Activated naive CD4-positive, alpha-beta T cell treated with anti-CD3 and anti-CD28 coated beads, Interleukin-2, amount 50 U/mL, for 72 hours (primary cell): ENCODE results near the gene MLH3. TPM values are rescaled to one million over a fixed set of nuclear protein-coding genes. Genes with fewer than 3 reads are reported as not detected.

Source experiments
- ATAC-seq, 2 donors: fragments of 150-1000 bp; cut with Tn5 transposase; 2 replicates each; pipeline ENCODE4 v1.10.0; 2021; ENCODE audit warnings: mild to moderate bottlenecking in 2 of 2, moderate library complexity in 2 of 2
- DNase-seq, 2 donors: peaks; one replicate each; pipeline ENCODE4 v3.0.0; 2021 to 2022; ENCODE audit warnings: low spot score in 2 of 2
- H3K27ac Mint-ChIP-seq, 2 donors: one replicate each; pipeline ENCODE4 v1.8.0; 2022; ENCODE audit warnings: mild to moderate bottlenecking in 2 of 2, mixed read lengths in 2 of 2
- H3K36me3 Mint-ChIP-seq, 2 donors: one replicate each; pipeline ENCODE4 v1.8.0; 2022; ENCODE audit warnings: mixed read lengths in 2 of 2
- H3K9me3 Mint-ChIP-seq, 2 donors: one replicate each; pipeline ENCODE4 v1.8.0; 2022; ENCODE audit warnings: mixed read lengths in 2 of 2
- total RNA-seq, 2 donors: library from RNA; stranded (reverse); gene quantifications; one replicate each; pipeline ENCODE4 v1.2.3, GENCODE V29; 2022

Gene MLH3
- total RNA-seq, 2 donors from 2014 or later: 28.7 to 32.9 TPM

DNA sequence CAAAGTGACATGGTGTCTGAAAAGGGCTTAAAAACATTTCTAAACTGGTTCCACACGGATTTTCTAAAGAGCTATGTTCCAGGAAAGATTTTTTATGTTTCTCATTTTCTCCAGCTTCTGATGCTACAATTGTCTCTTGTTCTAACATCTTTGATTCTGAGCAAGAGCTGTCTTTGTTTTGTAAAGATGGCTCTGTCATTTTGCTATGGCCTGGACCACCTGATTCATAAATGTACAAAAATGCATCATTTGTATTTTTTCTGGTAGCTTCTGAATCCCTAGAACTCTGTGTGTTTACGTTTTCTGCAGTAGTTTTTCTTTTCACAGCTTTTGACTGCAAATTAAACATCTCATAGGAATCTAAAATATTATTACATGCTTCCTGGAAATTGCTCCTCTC lies 3.2 kb downstream of the MLH3 start:
- H3K9me3 Mint-ChIP-seq: no peaks in the 10 kb centered on the region
- DNase-seq (no peak), ATAC-seq (no peak)
- no peak overlapping the region for H3K27ac Mint-ChIP-seq
- peaks cover 19 to 52% of the 10 kb centered on the region in 2 donors for H3K36me3 Mint-ChIP-seq

GRCh38 chr14:75047506-75047905 lies 3.8 kb downstream of the MLH3 start:
- peaks cover 19 to 50% of the 10 kb centered on the region in 2 donors for H3K36me3 Mint-ChIP-seq
- DNase-seq: no peak
- H3K9me3 Mint-ChIP-seq: no peaks in the 10 kb centered on the region
- H3K27ac Mint-ChIP-seq: no peak overlapping the region
- no peak for ATAC-seq

- DNase-seq (no peak), ATAC-seq (peak; percentile 50 to 77)
- peak overlapping the region in 1 of 2 donors; percentile 47 for H3K27ac Mint-ChIP-seq
- peaks cover 19 to 44% of the 10 kb centered on the region in 2 donors for H3K36me3 Mint-ChIP-seq
- no peaks in the 10 kb centered on the region for H3K9me3 Mint-ChIP-seq
Measured at GRCh38 chr14:75046899-75047298, 4.4 kb downstream of the MLH3 start.

- ATAC-seq: no peak
- Mint-ChIP-seq H3K36me3 (peaks cover 19 to 43% of the 10 kb centered on the region in 2 donors), H3K27ac (no peak overlapping the region)
Measured at GRCh38 chr14:75046275-75046674, 5.0 kb downstream of the MLH3 start.

DNA sequence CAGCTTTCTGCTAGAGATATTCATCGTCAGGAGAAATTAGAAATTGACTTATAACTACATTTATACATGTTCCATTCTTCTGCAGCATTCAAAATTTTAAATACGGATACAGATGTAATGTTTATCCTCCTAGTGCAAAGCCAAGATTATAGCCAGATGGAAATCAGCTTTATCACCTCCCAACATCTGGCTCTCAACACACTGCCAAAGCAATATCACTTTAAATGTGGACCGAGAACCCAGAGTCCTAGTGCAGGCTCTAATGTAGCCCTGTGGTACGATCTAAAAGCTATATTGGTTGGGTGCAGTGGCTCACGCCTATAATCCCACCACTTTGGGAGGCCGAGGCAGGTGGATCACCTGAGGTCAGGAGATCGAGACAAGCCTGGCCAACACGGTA lies 6.5 kb downstream of the MLH3 start:
- no peak for ATAC-seq

More at GRCh38 chr14:75046275-75046674, 5.0 kb downstream of the MLH3 start:
- H3K9me3 Mint-ChIP-seq: no peaks in the 10 kb centered on the region
- DNase-seq: no peak

GRCh38 chr14:75044322-75044721 lies 6.9 kb downstream of the MLH3 start:
- DNase-seq (no peak), ATAC-seq (peak in 1 of 2 donors; percentile 83)
- Mint-ChIP-seq H3K9me3 (no peaks in the 10 kb centered on the region), H3K36me3 (peaks cover 16 to 29% of the 10 kb centered on the region in 2 donors), H3K27ac (peak overlapping the region in 1 of 2 donors; percentile 8)

More for the DNA sequence above, 6.5 kb downstream of the MLH3 start:
- peaks cover 19 to 33% of the 10 kb centered on the region in 2 donors for H3K36me3 Mint-ChIP-seq
- peak overlapping the region; percentile 8 to 40 for H3K27ac Mint-ChIP-seq
- DNase-seq: no peak
- no peaks in the 10 kb centered on the region for H3K9me3 Mint-ChIP-seq

- DNase-seq: no peak
- H3K36me3 Mint-ChIP-seq: peaks cover 0 to 17% of the 10 kb centered on the region in 2 donors
- ATAC-seq: no peak
- H3K9me3 Mint-ChIP-seq: no peaks in the 10 kb centered on the region
- H3K27ac Mint-ChIP-seq: no peak overlapping the region
Measured at GRCh38 chr14:75042035-75042434, 9.2 kb downstream of the MLH3 start.

DNA sequence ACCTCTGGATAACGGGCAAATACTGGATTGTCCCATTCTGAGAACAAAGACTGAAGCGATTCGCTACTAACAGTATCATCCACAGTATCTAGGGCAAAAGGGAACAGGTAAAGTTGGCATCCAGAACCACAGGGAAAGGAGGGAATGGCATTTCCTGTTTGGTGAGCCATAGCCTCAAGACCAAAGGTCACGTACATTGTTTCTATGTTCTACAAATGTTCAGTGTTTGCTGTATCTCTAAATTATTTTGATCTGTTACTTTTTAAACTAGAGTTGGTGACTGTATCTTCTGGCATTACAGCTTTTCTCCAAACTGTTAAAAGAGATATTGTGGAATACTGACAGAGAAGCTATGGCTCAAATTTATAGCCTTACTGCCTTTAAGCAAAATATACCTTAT lies 9.7 kb downstream of the MLH3 start:
- H3K9me3 Mint-ChIP-seq: no peaks in the 10 kb centered on the region
- DNase-seq: no peak
- H3K36me3 Mint-ChIP-seq: peaks cover 0 to 17% of the 10 kb centered on the region in 2 donors
- H3K27ac Mint-ChIP-seq: no peak overlapping the region
- ATAC-seq: no peak

DNA sequence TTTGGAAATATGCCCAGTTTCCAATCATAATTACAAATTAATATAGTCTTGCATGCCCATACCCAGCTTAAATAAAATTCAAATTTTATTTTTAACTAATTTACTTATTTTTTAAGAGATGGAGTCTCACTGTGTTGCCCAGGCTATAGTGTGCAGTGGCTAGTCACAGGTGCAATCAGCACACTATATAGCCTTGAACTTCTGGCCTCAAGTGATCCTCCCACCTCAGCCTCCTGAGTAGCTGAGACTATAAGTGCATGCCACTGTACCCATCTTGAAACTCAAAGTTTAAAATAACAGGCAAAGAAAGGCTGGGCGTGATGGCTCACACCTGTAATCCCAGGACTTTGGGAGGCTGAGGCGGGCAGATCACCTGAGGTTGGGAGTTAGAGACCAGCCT lies 10.3 kb downstream of the MLH3 start:
- Mint-ChIP-seq H3K36me3 (peaks cover 0 to 12% of the 10 kb centered on the region in 2 donors), H3K27ac (no peak overlapping the region), H3K9me3 (no peaks in the 10 kb centered on the region)
- ATAC-seq (no peak), DNase-seq (no peak)

DNA sequence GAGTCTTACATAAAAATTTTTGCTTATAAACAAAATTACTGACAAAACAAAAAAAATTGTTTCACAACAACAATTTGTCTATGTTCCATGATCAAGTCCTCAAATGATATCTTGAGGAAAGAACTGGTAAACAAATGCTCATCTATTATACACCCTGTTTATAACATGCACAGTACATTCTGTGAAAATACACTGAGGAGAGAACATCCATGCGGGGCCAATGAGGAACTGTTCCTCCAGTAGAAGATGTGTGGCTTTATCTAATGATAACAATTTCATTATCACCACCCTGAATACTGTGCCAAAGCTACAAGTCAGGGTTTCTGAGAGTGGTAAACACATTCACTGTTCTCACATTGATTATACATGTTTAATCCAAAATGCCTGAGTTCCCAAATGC lies 10.8 kb downstream of the MLH3 start:
- Mint-ChIP-seq H3K27ac (no peak overlapping the region), H3K36me3 (peaks cover 0 to 12% of the 10 kb centered on the region in 2 donors), H3K9me3 (no peaks in the 10 kb centered on the region)
- ATAC-seq: no peak
- DNase-seq: no peak

DNA sequence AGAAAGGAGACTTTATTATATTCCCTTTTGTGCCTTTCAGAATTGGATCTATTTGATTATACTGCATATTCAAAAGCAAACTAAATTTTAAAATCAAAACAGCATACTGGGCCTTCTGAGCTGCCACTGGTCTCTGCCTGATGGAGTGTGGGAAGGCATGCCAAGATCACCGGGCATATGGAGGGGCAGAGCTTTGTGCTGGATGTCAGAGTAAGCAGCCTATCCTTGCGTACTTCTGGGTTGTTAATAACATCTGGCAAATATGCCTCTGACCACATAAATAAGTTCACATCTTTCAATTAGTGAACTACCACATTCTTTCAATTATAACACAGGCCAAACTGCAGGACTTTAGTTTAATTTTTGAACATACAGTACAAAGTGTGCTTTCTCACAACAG lies 18.3 kb downstream of the MLH3 start:
- ATAC-seq: no peak
- peaks cover 0 to 13% of the 10 kb centered on the region in 2 donors for H3K36me3 Mint-ChIP-seq
- no peaks in the 10 kb centered on the region for H3K9me3 Mint-ChIP-seq
- no peak for DNase-seq
- no peak overlapping the region for H3K27ac Mint-ChIP-seq

GRCh38 chr14:75030147-75030546 lies 21.1 kb downstream of the MLH3 start:
- Mint-ChIP-seq H3K9me3 (no peaks in the 10 kb centered on the region), H3K36me3 (peaks cover 0 to 7% of the 10 kb centered on the region in 2 donors), H3K27ac (no peak overlapping the region)
- ATAC-seq (no peak), DNase-seq (no peak)

GRCh38 chr14:75025876-75026275 lies 25.4 kb downstream of the MLH3 start:
- peaks cover 0 to 7% of the 10 kb centered on the region in 2 donors for H3K36me3 Mint-ChIP-seq
- no peak overlapping the region for H3K27ac Mint-ChIP-seq
- ATAC-seq (no peak), DNase-seq (no peak)
- H3K9me3 Mint-ChIP-seq: no peaks in the 10 kb centered on the region

DNA sequence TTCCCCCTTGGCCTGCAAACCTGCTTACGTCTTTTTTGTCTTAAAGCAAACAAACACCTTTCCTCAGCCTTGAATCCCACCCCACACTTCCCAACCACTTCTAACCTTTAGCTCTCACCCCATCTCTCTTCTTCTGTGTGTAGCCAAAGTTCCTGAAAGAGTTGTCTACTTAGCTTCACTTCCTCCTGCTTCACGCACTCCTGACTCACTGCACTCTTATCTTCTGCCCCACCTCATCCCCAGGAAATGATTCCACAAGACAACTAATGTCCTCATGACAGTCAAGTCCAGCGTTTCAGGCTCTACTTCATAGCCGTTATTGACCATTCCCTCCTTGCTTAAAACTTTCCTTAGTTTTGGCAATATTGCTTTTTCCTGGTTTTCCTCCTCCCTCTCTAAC lies 26.2 kb downstream of the MLH3 start:
- peaks cover 0 to under 1% of the 10 kb centered on the region in 2 donors for H3K36me3 Mint-ChIP-seq
- no peaks in the 10 kb centered on the region for H3K9me3 Mint-ChIP-seq
- no peak overlapping the region for H3K27ac Mint-ChIP-seq
- no peak for ATAC-seq
- DNase-seq: no peak

GRCh38 chr14:75023108-75023507 lies 28.2 kb downstream of the MLH3 start:
- DNase-seq: no peak
- no peak overlapping the region for H3K27ac Mint-ChIP-seq
- H3K9me3 Mint-ChIP-seq: no peaks in the 10 kb centered on the region
- no peaks in the 10 kb centered on the region for H3K36me3 Mint-ChIP-seq
- no peak for ATAC-seq

DNA sequence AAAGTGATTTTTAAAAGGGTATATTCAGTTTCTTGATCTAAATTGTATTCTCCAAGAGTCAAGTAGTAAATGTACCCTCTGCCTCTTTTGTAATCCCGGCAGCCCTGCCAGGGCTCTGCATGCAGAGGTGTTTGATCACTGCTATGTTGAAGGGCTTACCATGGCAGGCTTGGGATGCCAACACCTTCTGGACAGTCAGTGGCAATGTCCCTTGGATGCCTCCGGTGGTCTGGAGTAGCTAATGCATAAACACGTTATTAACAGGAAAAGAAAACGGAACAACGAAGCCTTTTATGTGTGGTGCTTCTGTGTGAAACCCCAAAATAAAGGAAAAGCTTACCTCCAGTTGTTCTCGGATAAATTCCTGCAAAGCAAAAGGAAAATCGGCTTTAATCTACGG lies 28.6 kb downstream of the MLH3 start:
- H3K9me3 Mint-ChIP-seq: no peaks in the 10 kb centered on the region
- H3K36me3 Mint-ChIP-seq: no peaks in the 10 kb centered on the region
- no peak overlapping the region for H3K27ac Mint-ChIP-seq
- ATAC-seq (no peak), DNase-seq (no peak)

- no peak overlapping the region for H3K27ac Mint-ChIP-seq
- DNase-seq (no peak), ATAC-seq (no peak)
- no peaks in the 10 kb centered on the region for H3K9me3 Mint-ChIP-seq
- H3K36me3 Mint-ChIP-seq: peaks cover 0 to 4% of the 10 kb centered on the region in 2 donors
Measured at GRCh38 chr14:75018694-75019093, 32.6 kb downstream of the MLH3 start.

DNA sequence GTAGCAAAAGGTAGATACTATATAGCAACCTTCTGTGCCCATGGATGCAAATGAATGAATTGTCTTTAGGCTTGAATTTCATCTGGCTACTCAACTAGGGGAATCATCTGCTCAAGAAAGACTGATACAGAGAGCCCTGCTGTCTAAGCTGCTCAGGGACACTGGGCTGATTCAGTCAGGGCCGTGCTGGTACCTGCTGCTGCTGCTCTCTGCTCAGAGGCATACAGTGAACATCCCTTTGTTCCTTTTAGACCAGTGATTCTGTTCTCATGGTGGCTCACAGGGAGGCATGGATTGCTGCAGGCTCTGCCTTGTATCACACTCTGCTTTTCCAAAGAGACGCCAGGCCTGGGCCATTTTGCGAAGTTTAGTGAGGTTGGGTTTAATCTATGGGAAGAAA lies 34.5 kb downstream of the MLH3 start:
- Mint-ChIP-seq H3K9me3 (no peaks in the 10 kb centered on the region), H3K36me3 (peaks cover 0 to 4% of the 10 kb centered on the region in 2 donors), H3K27ac (peak overlapping the region in 1 of 2 donors; percentile 73)
- DNase-seq: no peak
- no peak for ATAC-seq

DNA sequence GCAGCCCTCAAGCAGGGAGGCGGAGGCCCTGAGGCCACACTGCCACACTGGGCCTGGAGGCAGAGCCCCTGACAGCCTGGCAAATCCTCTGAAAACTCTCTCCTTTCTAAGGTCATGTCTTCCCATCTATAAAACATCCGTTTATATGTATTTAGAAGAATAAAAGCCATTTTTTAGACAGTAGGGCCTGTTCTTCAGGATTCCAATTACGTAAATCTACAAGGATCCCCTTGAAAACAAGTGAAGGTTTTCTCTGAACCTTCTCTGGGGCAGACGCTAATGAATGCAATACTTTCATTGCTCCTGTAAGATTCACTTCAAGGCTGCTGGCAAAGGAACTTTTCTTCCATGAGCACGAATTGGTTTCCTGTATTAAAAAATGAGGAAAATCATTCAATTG lies 35.8 kb downstream of the MLH3 start:
- DNase-seq: no peak
- ATAC-seq: no peak
- Mint-ChIP-seq H3K9me3 (no peaks in the 10 kb centered on the region), H3K27ac (no peak overlapping the region), H3K36me3 (peaks cover 0 to 4% of the 10 kb centered on the region in 2 donors)
